HEK293 (cell line): Measurements from ENCODE around the gene SYNGR1.

Experiments used
- CTCF ChIA-PET: fragments of 350-600 bp; formaldehyde crosslinking; extraction: SDS; loops from one replicate; lab custom pipeline; 2021; ENCODE audit warnings: antibody characterized with exemption; lab: Yijun Ruan, JAX
- POLR2A ChIA-PET: fragments of 300-600 bp; formaldehyde crosslinking; extraction: SDS; loops from one replicate; lab custom pipeline; 2020; ENCODE audit warnings: antibody characterized with exemption, inconsistent platforms; lab: Yijun Ruan, JAX
- H3K27ac ChIP-seq: fragments of 200-500 bp; sonication (Bioruptor generic); 2 replicates; pipeline ENCODE4 v1.5.1; 2014; ENCODE audit warnings: low read depth, low read length, control low read depth, inconsistent platforms; ENCODE audit errors: extremely low read depth
- H3K36me3 ChIP-seq, 2 experiments: fragments of 200-500 bp in 1 of 2; sonication (Bioruptor generic) in 1 of 2; 1 replicate in 1 of 2; 2 replicates in 1 of 2; pipeline ENCODE4 v1.5.1; 2014 to 2017; ENCODE audit warnings: inconsistent platforms in 2 of 2, low read length in 2 of 2; ENCODE audit not compliant: control insufficient read depth in 2 of 2, insufficient read depth in 1 of 2
- H3K4me1 ChIP-seq: fragments of 200-500 bp; sonication (Bioruptor generic); 2 replicates; pipeline ENCODE4 v1.5.1; 2014; ENCODE audit warnings: mild to moderate bottlenecking, low read length, inconsistent platforms; ENCODE audit not compliant: control insufficient read depth, insufficient read depth
- H3K4me3 ChIP-seq: 2 replicates; pipeline ENCODE4 v1.5.1; 2011; ENCODE audit warnings: low read depth, mild to moderate bottlenecking, control low read depth, low read length, moderate library complexity
- H3K9me3 ChIP-seq: fragments of 200-500 bp; sonication (Bioruptor generic); 2 replicates; pipeline ENCODE4 v1.5.1; 2014; ENCODE audit warnings: low read depth, low read length, inconsistent platforms; ENCODE audit not compliant: control insufficient read depth, insufficient read depth
- ATF2 ChIP-seq: fragments of 450-650 bp; formaldehyde crosslinking; IDR thresholded peaks from 2 replicates; pipeline ENCODE4 v1.5.1; 2016; ENCODE audit warnings: missing biosample characterization, missing genetic modification characterization, low read depth
- HIC1 ChIP-seq: fragments of 450-650 bp; formaldehyde crosslinking; IDR thresholded peaks from 2 replicates; pipeline ENCODE4 v1.5.1; 2016; ENCODE audit warnings: missing biosample characterization, missing genetic modification characterization
- KLF17 ChIP-seq: fragments of 450-650 bp; formaldehyde crosslinking; IDR thresholded peaks from 2 replicates; pipeline ENCODE4 v1.5.1; 2016; ENCODE audit warnings: missing biosample characterization, missing genetic modification characterization
- PATZ1 ChIP-seq: fragments of 450-650 bp; formaldehyde crosslinking; IDR thresholded peaks from 2 replicates; pipeline ENCODE4 v1.5.1; 2016; ENCODE audit warnings: missing biosample characterization, missing genetic modification characterization
- SP2 ChIP-seq: fragments of 450-650 bp; formaldehyde crosslinking; IDR thresholded peaks from 2 replicates; pipeline ENCODE4 v1.5.1; 2016; ENCODE audit warnings: missing biosample characterization, missing genetic modification characterization
- SP7 ChIP-seq: fragments of 450-650 bp; formaldehyde crosslinking; IDR thresholded peaks from 2 replicates; pipeline ENCODE4 v1.5.1; 2016; ENCODE audit warnings: missing biosample characterization, missing genetic modification characterization
- TCF7L2 ChIP-seq: IDR thresholded peaks from 2 replicates; pipeline ENCODE4 v1.6.1; 2011; ENCODE audit warnings: low read depth, mild to moderate bottlenecking, inconsistent platforms, low read length, moderate library complexity, borderline replicate concordance
- YY2 ChIP-seq: fragments of 450-650 bp; formaldehyde crosslinking; IDR thresholded peaks from 2 replicates; pipeline ENCODE4 v1.5.1; 2016; ENCODE audit warnings: missing biosample characterization, missing genetic modification characterization
- ZBTB21 ChIP-seq: fragments of 450-650 bp; formaldehyde crosslinking; IDR thresholded peaks from 2 replicates; pipeline ENCODE4 v1.5.1; 2017; ENCODE audit warnings: missing biosample characterization, missing genetic modification characterization
- ZBTB8A ChIP-seq: fragments of 450-650 bp; formaldehyde crosslinking; IDR thresholded peaks from 2 replicates; pipeline ENCODE4 v1.5.1; 2016; ENCODE audit warnings: missing biosample characterization, missing genetic modification characterization
- ZFHX2 ChIP-seq: fragments of 450-650 bp; formaldehyde crosslinking; conservative IDR thresholded peaks from 2 replicates; pipeline ENCODE4 v1.5.1; 2016; ENCODE audit warnings: missing biosample characterization, missing genetic modification characterization
- ZIC2 ChIP-seq: fragments of 450-650 bp; formaldehyde crosslinking; IDR thresholded peaks from 2 replicates; pipeline ENCODE4 v1.5.1; 2016; ENCODE audit warnings: missing biosample characterization, missing genetic modification characterization
- ZNF121 ChIP-seq: fragments of 450-650 bp; formaldehyde crosslinking; IDR thresholded peaks from 2 replicates; pipeline ENCODE4 v1.5.1; 2016; ENCODE audit warnings: missing biosample characterization, missing genetic modification characterization
- ZNF335 ChIP-seq: fragments of 450-650 bp; formaldehyde crosslinking; conservative IDR thresholded peaks from 2 replicates; pipeline ENCODE4 v1.5.1; 2016; ENCODE audit warnings: missing biosample characterization, missing genetic modification characterization
- ZNF398 ChIP-seq: fragments of 450-650 bp; formaldehyde crosslinking; IDR thresholded peaks from 2 replicates; pipeline ENCODE4 v1.5.1; 2017; ENCODE audit warnings: missing biosample characterization, missing genetic modification characterization
- ZNF629 ChIP-seq: fragments of 450-650 bp; formaldehyde crosslinking; IDR thresholded peaks from 2 replicates; pipeline ENCODE4 v1.5.1; 2017; ENCODE audit warnings: missing biosample characterization, missing genetic modification characterization
- ZNF664 ChIP-seq: fragments of 450-650 bp; formaldehyde crosslinking; IDR thresholded peaks from 2 replicates; pipeline ENCODE4 v1.5.1; 2016; ENCODE audit warnings: missing biosample characterization, missing genetic modification characterization
- ZNF768 ChIP-seq: fragments of 450-650 bp; formaldehyde crosslinking; IDR thresholded peaks from 2 replicates; pipeline ENCODE4 v1.5.1; 2018; ENCODE audit warnings: missing biosample characterization, mild to moderate bottlenecking, missing genetic modification characterization
- ZNF776 ChIP-seq: fragments of 450-650 bp; formaldehyde crosslinking; IDR thresholded peaks from 2 replicates; pipeline ENCODE4 v1.5.0; 2017; ENCODE audit warnings: missing biosample characterization, missing genetic modification characterization, borderline replicate concordance
- ZNF785 ChIP-seq: fragments of 450-650 bp; formaldehyde crosslinking; IDR thresholded peaks from 2 replicates; pipeline ENCODE4 v1.5.1; 2016; ENCODE audit warnings: missing biosample characterization, missing genetic modification characterization
- ZNF792 ChIP-seq: fragments of 450-650 bp; formaldehyde crosslinking; IDR thresholded peaks from 2 replicates; pipeline ENCODE4 v1.5.1; 2016; ENCODE audit warnings: missing biosample characterization, missing genetic modification characterization
- ZXDB ChIP-seq: fragments of 450-650 bp; formaldehyde crosslinking; IDR thresholded peaks from 2 replicates; pipeline ENCODE4 v1.5.1; 2016; ENCODE audit warnings: missing biosample characterization, missing genetic modification characterization

The SYNGR1 gene

GRCh38 chr22:39345231-39345630 is 4.6 kb upstream of the SYNGR1 start:
- no peaks in the 10 kb centered on the region for H3K36me3 ChIP-seq
- no peak for TF ChIP-seq ZNF785 (tag by site-specific recombination)
- TF ChIP-seq ZNF121 = 0 out of 2 replicates have a peak, but pooled peaks have one; percentile 37
- TF ChIP-seq ZXDB = no peak
- no peak overlapping the region for H3K4me3 ChIP-seq
- POLR2A ChIA-PET = interaction anchor here (1.0 kb wide), 1 partner anchor 26 kb away, joined by 3 read pairs; no protein-coding TSS in a partner anchor
- CTCF ChIA-PET = interaction anchor here (0.7 to 1.4 kb wide), 6 partner anchors 10 to 779 kb away, joined by 3 to 9 read pairs (median 4); no protein-coding TSS in a partner anchor
- no peak overlapping the region for H3K27ac ChIP-seq
- no peaks in the 10 kb centered on the region for H3K4me1 ChIP-seq
- no peaks in the 10 kb centered on the region for H3K9me3 ChIP-seq

GRCh38 chr22:39348909-39349505 is 784 bp upstream of the SYNGR1 start:
- CTCF ChIA-PET = interaction anchor here (0.5 to 1.9 kb wide), 9 partner anchors 10 to 309 kb away, joined by 3 to 8 read pairs (median 3); no protein-coding TSS in a partner anchor
- Histone ChIP-seq H3K4me1 (peaks cover 15% of the 10 kb centered on the region), H3K9me3 (no peaks in the 10 kb centered on the region), H3K36me3 (no peaks in the 10 kb centered on the region), H3K4me3 (peak overlapping the region; percentile 76), H3K27ac (peak overlapping the region; percentile 37; the same call in 1 of the 2 replicates)
- peak; percentile 44 for TF ChIP-seq PATZ1 (tag by site-specific recombination)
- TF ChIP-seq ZFHX2 (tag by site-specific recombination) = peak; percentile 57; the same call in 1 of the 2 replicates
- 0 out of 2 replicates have a peak, but pooled peaks have one; percentile 8 for TF ChIP-seq YY2 (tag by site-specific recombination)
- TF ChIP-seq ZIC2 (tag by site-specific recombination) = peak; percentile 9; the same call in 1 of the 2 replicates
- TF ChIP-seq TCF7L2 = no peak
- TF ChIP-seq ZBTB21 (tag by site-specific recombination) = 0 out of 2 replicates have a peak, but pooled peaks have one; percentile 25
- peak; percentile 45 for TF ChIP-seq ZNF398 (tag by site-specific recombination)
- TF ChIP-seq ZNF768 (tag by site-specific recombination) = no peak
- peak; percentile 37; the same call in 1 of the 2 replicates for TF ChIP-seq SP2 (tag by site-specific recombination)
- TF ChIP-seq ZNF629 (tag by site-specific recombination) = peak; percentile 54
- peak; percentile 59; the same call in 1 of the 2 replicates for TF ChIP-seq KLF17 (tag by site-specific recombination)
- peak; percentile 98 for TF ChIP-seq ZNF664
- TF ChIP-seq SP7 (tag by site-specific recombination) = peak; percentile 48; the same call in 1 of the 2 replicates
- no peak for TF ChIP-seq ZNF776
- TF ChIP-seq ZNF335 = peak; percentile 40
- TF ChIP-seq ZNF792 (tag by site-specific recombination) = 0 out of 2 replicates have a peak, but pooled peaks have one; percentile 10
- peak; percentile 51; the same call in 1 of the 2 replicates for TF ChIP-seq ZBTB8A (tag by site-specific recombination)
- 0 out of 2 replicates have a peak, but pooled peaks have one; percentile 24 for TF ChIP-seq HIC1 (tag by site-specific recombination)
- TF ChIP-seq ATF2 = peak; percentile 96
- TF ChIP-seq ZNF121 = no peak
- POLR2A ChIA-PET = interaction anchor here (1.3 to 2.0 kb wide), 3 partner anchors 30 to 171 kb away, joined by 4 to 15 read pairs (median 4); partner anchors contain the start of genes ATF4, RPL3 and TAB1
